ENCODE data around the gene IGF2. TPM values are rescaled to one million over a fixed set of nuclear protein-coding genes. Genes with fewer than 3 reads are reported as not detected.

The IGF2 gene
- total RNA-seq, 1 experiment from 2014 or later = 5.0 TPM

DNA sequence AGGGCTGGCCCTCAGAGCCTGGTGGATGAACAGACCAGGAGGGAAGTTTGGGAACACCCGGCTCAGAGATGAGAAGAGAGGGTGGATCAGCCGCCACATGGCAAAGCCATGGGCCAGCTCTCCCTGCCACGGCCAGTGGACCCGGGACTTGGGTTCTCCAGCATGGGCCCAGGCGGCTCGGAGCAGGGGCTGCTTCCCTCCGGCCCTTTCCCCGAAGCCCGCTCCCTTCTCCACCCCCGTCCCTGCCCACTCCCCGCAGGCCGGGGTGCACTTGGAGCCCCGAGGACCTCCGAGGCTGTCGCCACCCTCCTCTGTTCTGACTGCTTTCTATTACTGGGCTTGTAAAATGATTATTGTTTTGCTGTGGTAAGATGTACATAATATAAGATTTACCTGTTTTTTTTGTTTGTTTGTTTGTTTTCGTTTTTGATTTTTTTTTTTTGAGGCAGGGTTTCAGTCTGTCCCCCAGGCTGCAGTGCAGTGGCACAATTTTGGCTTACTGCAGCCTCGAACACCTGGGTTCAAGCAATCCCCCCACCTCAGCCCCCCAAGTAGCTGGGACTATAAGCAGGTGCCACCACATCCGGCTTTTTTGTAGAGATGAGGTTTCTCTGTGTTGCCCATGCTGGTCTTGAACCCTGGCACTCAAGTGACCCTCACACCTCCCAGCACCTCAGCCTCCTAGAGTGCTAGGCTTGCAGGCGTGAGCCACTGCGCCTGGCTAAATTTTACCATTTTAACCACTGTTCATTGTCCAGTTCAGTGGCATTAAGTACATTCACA lies 43.7 kb upstream of the IGF2 start:
- ChIA-PET POLR2A (ENCODE audit: unreplicated experiment) (no interaction called here), CTCF (no interaction called here)
- H3K27ac ChIP-seq (ENCODE audit: low read length) = no peak overlapping the region
- H2AFZ ChIP-seq (ENCODE audit: low read length) = no peak overlapping the region
- no peaks in the 10 kb centered on the region for H3F3A ChIP-seq (ENCODE audit: low read length, unreplicated experiment)
- 0 out of 2 replicates have a peak, but pooled peaks cover 7% of the 10 kb centered on the region for H3K79me2 ChIP-seq (ENCODE audit: low read length)
- no peaks in the 10 kb centered on the region for H4K20me1 ChIP-seq (ENCODE audit: low read length)
- DNase-seq (no peak), ATAC-seq (no peak)
- H3K4me2 ChIP-seq (ENCODE audit: low read length) = no peak overlapping the region
- BruUV-seq (replicated peaks) = no TSS peak
- no peak overlapping the region for H3K4me3 ChIP-seq (ENCODE audit: low read length)
- no peak for TF ChIP-seq EZH2 (IDR thresholded peaks at IDR 0.05; ENCODE audit: low read length, unreplicated experiment)
- TF ChIP-seq, protein P1, sequence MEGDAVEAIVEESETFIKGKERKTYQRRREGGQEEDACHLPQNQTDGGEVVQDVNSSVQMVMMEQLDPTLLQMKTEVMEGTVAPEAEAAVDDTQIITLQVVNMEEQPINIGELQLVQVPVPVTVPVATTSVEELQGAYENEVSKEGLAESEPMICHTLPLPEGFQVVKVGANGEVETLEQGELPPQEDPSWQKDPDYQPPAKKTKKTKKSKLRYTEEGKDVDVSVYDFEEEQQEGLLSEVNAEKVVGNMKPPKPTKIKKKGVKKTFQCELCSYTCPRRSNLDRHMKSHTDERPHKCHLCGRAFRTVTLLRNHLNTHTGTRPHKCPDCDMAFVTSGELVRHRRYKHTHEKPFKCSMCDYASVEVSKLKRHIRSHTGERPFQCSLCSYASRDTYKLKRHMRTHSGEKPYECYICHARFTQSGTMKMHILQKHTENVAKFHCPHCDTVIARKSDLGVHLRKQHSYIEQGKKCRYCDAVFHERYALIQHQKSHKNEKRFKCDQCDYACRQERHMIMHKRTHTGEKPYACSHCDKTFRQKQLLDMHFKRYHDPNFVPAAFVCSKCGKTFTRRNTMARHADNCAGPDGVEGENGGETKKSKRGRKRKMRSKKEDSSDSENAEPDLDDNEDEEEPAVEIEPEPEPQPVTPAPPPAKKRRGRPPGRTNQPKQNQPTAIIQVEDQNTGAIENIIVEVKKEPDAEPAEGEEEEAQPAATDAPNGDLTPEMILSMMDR (conservative IDR thresholded peaks at IDR 0.05; ENCODE audit: low read depth, low read length) = no peak
- no peak for TF ChIP-seq EZH2phosphoT487 (IDR thresholded peaks at IDR 0.05; ENCODE audit: borderline replicate concordance, low read length)
- no peak overlapping the region for H3K9ac ChIP-seq (ENCODE audit: low read length)
- H3K9me2 ChIP-seq (replicated peaks; ENCODE audit: low read length) = no peaks in the 10 kb centered on the region
- peaks cover 40% of the 10 kb centered on the region for H3K4me1 ChIP-seq (ENCODE audit: insufficient read depth, low read length)
- no peaks in the 10 kb centered on the region for H3K36me3 ChIP-seq (ENCODE audit: low read depth, low read length)
- no peaks in the 10 kb centered on the region for H3K9me3 ChIP-seq (ENCODE audit: low read length)
- H3K27me3 ChIP-seq (ENCODE audit: low read length) = no peaks in the 10 kb centered on the region
- intact Hi-C loops (cut with micrococcal nuclease) = loop anchor here (5.0 kb wide), 1 partner anchor 219 kb away; the partner anchor contains the start of gene TSSC4

DNA sequence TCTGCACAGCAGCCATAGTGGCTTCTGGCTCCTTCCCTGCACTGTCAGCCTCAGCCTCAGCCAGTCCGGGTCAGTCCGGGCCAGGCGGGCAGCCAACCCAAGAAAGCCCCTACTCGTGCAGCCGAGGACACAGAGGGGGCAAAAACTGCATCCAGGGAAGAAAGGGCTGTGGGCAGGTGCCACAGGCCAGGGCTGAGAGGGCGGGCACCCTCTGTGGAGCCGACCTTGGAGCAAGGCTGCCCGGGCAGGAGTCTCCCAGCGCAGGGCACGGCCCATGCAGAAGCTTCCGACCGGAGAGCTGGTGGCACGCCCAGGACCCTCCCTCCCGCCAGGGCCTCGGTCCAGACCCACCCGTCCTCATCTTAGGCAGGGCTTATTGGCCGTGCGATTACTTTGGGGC lies 42.9 kb upstream of the IGF2 start:
- Histone ChIP-seq H3K9me3 (ENCODE audit: low read length) (no peaks in the 10 kb centered on the region), H3K27me3 (ENCODE audit: low read length) (no peaks in the 10 kb centered on the region), H3K4me2 (ENCODE audit: low read length) (no peak overlapping the region), H3K4me3 (ENCODE audit: low read length) (no peak overlapping the region), H3K9ac (ENCODE audit: low read length) (no peak overlapping the region), H3K36me3 (ENCODE audit: low read depth, low read length) (no peaks in the 10 kb centered on the region), H3F3A (ENCODE audit: low read length, unreplicated experiment) (no peaks in the 10 kb centered on the region), H2AFZ (ENCODE audit: low read length) (no peak overlapping the region), H3K9me2 (replicated peaks; ENCODE audit: low read length) (no peaks in the 10 kb centered on the region), H3K79me2 (ENCODE audit: low read length) (0 out of 2 replicates have a peak, but pooled peaks cover 7% of the 10 kb centered on the region), H3K27ac (ENCODE audit: low read length) (no peak overlapping the region), H4K20me1 (ENCODE audit: low read length) (no peaks in the 10 kb centered on the region), H3K4me1 (ENCODE audit: insufficient read depth, low read length) (peaks cover 48% of the 10 kb centered on the region)
- ATAC-seq (no peak), DNase-seq (no peak)
- ChIA-PET POLR2A (ENCODE audit: unreplicated experiment) (no interaction called here), CTCF (no interaction called here)
- no TSS peak for BruUV-seq (replicated peaks)
- TF ChIP-seq EZH2phosphoT487 (IDR thresholded peaks at IDR 0.05; ENCODE audit: borderline replicate concordance, low read length) (no peak), EZH2 (IDR thresholded peaks at IDR 0.05; ENCODE audit: low read length, unreplicated experiment) (no peak)
- TF ChIP-seq, protein P1 (conservative IDR thresholded peaks at IDR 0.05; ENCODE audit: low read depth, low read length) = no peak
- intact Hi-C loops (cut with micrococcal nuclease) = loop anchor here (5.0 kb wide), 1 partner anchor 220 kb away; the partner anchor contains the start of gene TSSC4

Data from PC-3 (cell line).